ENCODE measurements around the gene AHRR.
"Not testable (repeated sequence)": the region's sequence is repeated elsewhere in the genome, so short reads cannot be mapped to it uniquely, and the experiment has no call there.

The AHRR gene

GRCh38 chr5:401146-402034 lies 79.9 kb downstream of the AHRR start:
- ChIA-PET POLR2A (ENCODE audit: low non-redundant PET) (no interaction called here), CTCF (interaction anchor here (1.1 kb wide), 1 partner anchor 23 kb away, joined by 3 read pairs; no protein-coding TSS in a partner anchor)
- DNase-seq (ENCODE audit: low spot score), result no peak
- peak overlapping the region; percentile 84 for H3K27ac ChIP-seq
- no peak for TF ChIP-seq CTCF (conservative IDR thresholded peaks at IDR 0.05; ENCODE audit: low read depth)

GRCh38 chr5:402219-402614 lies 80.7 kb downstream of the AHRR start:
- DNase-seq (ENCODE audit: low spot score); H3K27ac ChIP-seq; POLR2A ChIA-PET (ENCODE audit: low non-redundant PET): not testable (repeated sequence)
- CTCF ChIA-PET, result interaction anchor here (1.1 kb wide), 1 partner anchor 22 kb away, joined by 3 read pairs; no protein-coding TSS in a partner anchor

- H3K27ac ChIP-seq, result no peak overlapping the region
- CTCF ChIA-PET, result no interaction called here
- POLR2A ChIA-PET (ENCODE audit: low non-redundant PET), result no interaction called here
Observed at GRCh38 chr5:402615-403359, 81.3 kb downstream of the AHRR start.

GRCh38 chr5:403995-404394 lies 82.5 kb downstream of the AHRR start:
- no peak overlapping the region for H3K27ac ChIP-seq
- no peak for DNase-seq (ENCODE audit: low spot score)
- TF ChIP-seq CTCF (conservative IDR thresholded peaks at IDR 0.05; ENCODE audit: low read depth), result no peak
- ChIA-PET POLR2A (ENCODE audit: low non-redundant PET) (no interaction called here), CTCF (interaction anchor here (0.6 kb wide), 1 partner anchor 33 kb away, joined by 3 read pairs; no protein-coding TSS in a partner anchor)

More at GRCh38 chr5:402615-403359, 81.3 kb downstream of the AHRR start:
- no peak for TF ChIP-seq CTCF (conservative IDR thresholded peaks at IDR 0.05; ENCODE audit: low read depth)
- DNase-seq (ENCODE audit: low spot score), result no peak

- TF ChIP-seq CTCF (conservative IDR thresholded peaks at IDR 0.05; ENCODE audit: low read depth), result no peak
- DNase-seq (ENCODE audit: low spot score), result no peak
- no peak overlapping the region for H3K27ac ChIP-seq
- ChIA-PET POLR2A (ENCODE audit: low non-redundant PET) (no interaction called here), CTCF (no interaction called here)
Observed at GRCh38 chr5:404666-405241, 83.2 kb downstream of the AHRR start.

- no peak for TF ChIP-seq CTCF (conservative IDR thresholded peaks at IDR 0.05; ENCODE audit: low read depth)
- POLR2A ChIA-PET (ENCODE audit: low non-redundant PET), result no interaction called here
Observed at GRCh38 chr5:405421-405820, 83.9 kb downstream of the AHRR start.

More at GRCh38 chr5:405421-405820, 83.9 kb downstream of the AHRR start:
- no peak for DNase-seq (ENCODE audit: low spot score)
- H3K27ac ChIP-seq, result no peak overlapping the region
- CTCF ChIA-PET, result no interaction called here
